Right atrium auricular region (tissue), 2 donors: Measurements from ENCODE around the gene BIRC6. TPM values are rescaled to one million over a fixed set of nuclear protein-coding genes. Genes with fewer than 3 reads are reported as not detected.

Experiments
- DNase-seq: peaks from one replicate; pipeline ENCODE4 v3.0.0-alpha.2; 2019; ENCODE audit warnings: low spot score
- H3K27ac ChIP-seq, 2 donors: fragments of 200-600 bp; sonication (generic); 1 replicate in 1 of 2; 2 replicates in 1 of 2; pipeline ENCODE4 v1.5.1; 2016 to 2019
- H3K27me3 ChIP-seq, 2 donors: fragments of 200-600 bp; sonication (generic); one replicate each; pipeline versions ENCODE4 v1.5.1 to v1.6.0; 2017 to 2019
- H3K36me3 ChIP-seq: fragments of 200-600 bp; sonication (generic); one replicate; pipeline ENCODE4 v1.5.1; 2016
- H3K4me1 ChIP-seq, 2 donors: fragments of 200-600 bp; sonication (generic); one replicate each; pipeline versions ENCODE4 v1.5.1 to v1.6.0; 2017 to 2019
- H3K4me3 ChIP-seq, 2 donors: fragments of 200-600 bp; sonication (generic); 1 replicate in 1 of 2; 2 replicates in 1 of 2; pipeline ENCODE4 v1.5.1; 2017 to 2019; ENCODE audit warnings: mild to moderate bottlenecking in 1 of 2, moderate library complexity in 1 of 2
- H3K9me3 ChIP-seq, 2 donors: fragments of 200-600 bp; sonication (generic); one replicate each; pipeline ENCODE4 v1.5.1; 2019
- CTCF ChIP-seq, 2 donors: fragments of 200-600 bp; sonication (generic); IDR thresholded peaks; one replicate each; pipeline ENCODE4 v1.5.1; 2019; ENCODE audit warnings: antibody characterized with exemption in 2 of 2
- total RNA-seq, 2 donors: library from RNA; depleted of rRNA; stranded (reverse); fragments of >200 nt; gene quantifications; one replicate each; pipeline ENCODE4 v1.1.0, GENCODE V29; 2016

BIRC6 gene
- total RNA-seq, 2 donors from 2014 or later = 50.4 to 50.6 TPM

GRCh38 chr2:32383858-32384257, 27.0 kb downstream of the BIRC6 start:
- H3K4me1 ChIP-seq = no peaks in the 10 kb centered on the region
- no peaks in the 10 kb centered on the region for H3K9me3 ChIP-seq
- H3K36me3 ChIP-seq = peaks cover 61% of the 10 kb centered on the region
- H3K27me3 ChIP-seq = no peaks in the 10 kb centered on the region
- H3K27ac ChIP-seq = no peak overlapping the region
- no peak for TF ChIP-seq CTCF (IDR thresholded peaks at IDR 0.05)
- no peak overlapping the region for H3K4me3 ChIP-seq
- DNase-seq = no peak

- Histone ChIP-seq H3K4me3 (no peak overlapping the region), H3K36me3 (peaks cover 65% of the 10 kb centered on the region), H3K27ac (no peak overlapping the region), H3K27me3 (no peaks in the 10 kb centered on the region), H3K4me1 (no peaks in the 10 kb centered on the region), H3K9me3 (no peaks in the 10 kb centered on the region)
- no peak for DNase-seq
- TF ChIP-seq CTCF (IDR thresholded peaks at IDR 0.05) = no peak
Observed at GRCh38 chr2:32384529-32384928, 27.7 kb downstream of the BIRC6 start.

GRCh38 chr2:32386739-32387138, 29.9 kb downstream of the BIRC6 start:
- TF ChIP-seq CTCF (IDR thresholded peaks at IDR 0.05) = no peak
- no peak overlapping the region for H3K4me3 ChIP-seq
- H3K27ac ChIP-seq = no peak overlapping the region
- H3K36me3 ChIP-seq = peaks cover 61% of the 10 kb centered on the region
- H3K4me1 ChIP-seq = no peaks in the 10 kb centered on the region
- H3K9me3 ChIP-seq = no peaks in the 10 kb centered on the region
- DNase-seq = no peak
- no peaks in the 10 kb centered on the region for H3K27me3 ChIP-seq

GRCh38 chr2:32399221-32399620, 42.4 kb downstream of the BIRC6 start:
- TF ChIP-seq CTCF (IDR thresholded peaks at IDR 0.05) = no peak
- H3K27me3 ChIP-seq = no peaks in the 10 kb centered on the region
- H3K9me3 ChIP-seq = no peaks in the 10 kb centered on the region
- H3K36me3 ChIP-seq = peaks cover 41% of the 10 kb centered on the region
- H3K4me1 ChIP-seq = no peaks in the 10 kb centered on the region
- H3K4me3 ChIP-seq = no peak overlapping the region
- no peak overlapping the region for H3K27ac ChIP-seq
- DNase-seq = no peak

- Histone ChIP-seq H3K27ac (no peak overlapping the region), H3K36me3 (peaks cover 35% of the 10 kb centered on the region), H3K27me3 (no peaks in the 10 kb centered on the region), H3K9me3 (no peaks in the 10 kb centered on the region), H3K4me3 (no peak overlapping the region), H3K4me1 (no peaks in the 10 kb centered on the region)
- TF ChIP-seq CTCF (IDR thresholded peaks at IDR 0.05) = no peak
- no peak for DNase-seq
Observed at GRCh38 chr2:32402091-32402490, 45.3 kb downstream of the BIRC6 start.

GRCh38 chr2:32403782-32404181, 47.0 kb downstream of the BIRC6 start:
- no peaks in the 10 kb centered on the region for H3K9me3 ChIP-seq
- no peak overlapping the region for H3K4me3 ChIP-seq
- TF ChIP-seq CTCF (IDR thresholded peaks at IDR 0.05) = no peak
- H3K27ac ChIP-seq = no peak overlapping the region
- peaks cover 36% of the 10 kb centered on the region for H3K36me3 ChIP-seq
- H3K4me1 ChIP-seq = no peaks in the 10 kb centered on the region
- H3K27me3 ChIP-seq = no peaks in the 10 kb centered on the region
- DNase-seq = no peak
